Fibroblast of the aortic adventitia (primary cell): Measurements from ENCODE around the gene ARL5B. TPM values are rescaled to one million over a fixed set of nuclear protein-coding genes. Genes with fewer than 3 reads are reported as not detected.
"Not testable (repeated sequence)": the region's sequence is repeated elsewhere in the genome, so short reads cannot be mapped to it uniquely, and the experiment has no call there.

Experiments
- DNase-seq: peaks from one replicate; pipeline ENCODE4 v3.0.0-alpha.2; 2010; ENCODE audit warnings: low read depth
- H3K4me3 ChIP-seq: 2 replicates; pipeline ENCODE4 v1.5.1; 2011; ENCODE audit warnings: low read depth, mild to moderate bottlenecking, control low read depth, low read length, moderate library complexity
- CTCF ChIP-seq: IDR thresholded peaks from 2 replicates; pipeline ENCODE4 v1.5.1; 2011; ENCODE audit warnings: mild to moderate bottlenecking, low read length, control low read depth, inconsistent platforms; ENCODE audit not compliant: insufficient read depth
- total RNA-seq: library from RNA; depleted of rRNA; stranded (reverse); fragments of >200 nt; gene quantifications from 2 replicates; pipeline ENCODE4 v1.2.3, GENCODE V29; 2012; ENCODE audit warnings: low replicate concordance

ARL5B gene
- total RNA-seq, 1 donor = 18.0 TPM

GRCh38 chr10:18620856-18621255 lies 38.4 kb upstream of the ARL5B start:
- no peak overlapping the region for H3K4me3 ChIP-seq
- no peak for DNase-seq
- TF ChIP-seq CTCF = no peak

DNA sequence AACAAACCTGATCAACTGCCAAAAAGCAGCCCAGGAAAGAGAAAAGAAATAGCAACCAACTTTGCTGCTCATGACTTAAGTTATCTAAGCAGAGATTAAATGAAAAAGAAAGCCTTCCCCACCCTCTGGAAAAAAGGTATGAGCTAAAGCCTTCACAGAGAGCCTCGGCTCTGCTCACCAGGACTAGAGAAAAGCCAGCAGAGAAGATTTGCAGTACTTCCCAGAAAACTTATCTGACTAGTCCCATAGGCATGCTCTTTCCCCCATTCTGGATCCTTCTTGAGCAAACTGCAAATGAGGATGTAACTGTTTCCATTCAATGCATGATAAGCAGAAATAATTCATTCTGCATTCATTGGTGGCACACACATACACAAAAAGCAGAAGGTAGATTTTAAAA lies 35.6 kb upstream of the ARL5B start:
- peak; percentile 69 for DNase-seq
- not testable (repeated sequence) for H3K4me3 ChIP-seq

DNA sequence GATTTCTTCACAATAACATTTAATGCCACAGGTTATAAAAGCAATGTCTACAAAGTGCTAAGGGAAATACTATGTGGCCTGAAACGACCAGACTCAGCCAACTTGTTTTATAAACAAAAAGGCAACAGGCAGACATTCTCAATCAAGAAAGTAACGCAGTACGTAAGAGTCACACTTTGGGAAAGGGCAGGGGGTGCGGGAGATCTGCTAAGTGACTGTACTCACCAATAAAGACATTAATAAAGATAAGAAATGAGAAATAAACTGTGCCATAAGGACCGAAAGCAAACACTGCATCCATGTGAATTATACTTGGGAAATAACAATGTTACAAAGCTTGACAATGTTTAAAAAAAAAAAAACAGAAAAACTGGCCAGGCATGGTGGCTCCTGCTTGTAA lies 33.3 kb upstream of the ARL5B start:
- no peak for TF ChIP-seq CTCF
- no peak overlapping the region for H3K4me3 ChIP-seq
- no peak for DNase-seq

- peak; percentile 74 for DNase-seq
- H3K4me3 ChIP-seq = peak overlapping the region; percentile 68
Measured at GRCh38 chr10:18627452-18628018, 31.7 kb upstream of the ARL5B start.

GRCh38 chr10:18632500-18632899 lies 26.7 kb upstream of the ARL5B start:
- DNase-seq, H3K4me3 ChIP-seq: not testable (repeated sequence)

- DNase-seq = no peak
- no peak overlapping the region for H3K4me3 ChIP-seq
- TF ChIP-seq CTCF = no peak
Measured at GRCh38 chr10:18635995-18636394, 23.2 kb upstream of the ARL5B start.

GRCh38 chr10:18637400-18637799 lies 21.8 kb upstream of the ARL5B start:
- DNase-seq, H3K4me3 ChIP-seq: not testable (repeated sequence)

- not testable (repeated sequence) for DNase-seq, H3K4me3 ChIP-seq
Measured at GRCh38 chr10:18639719-18640118, 19.5 kb upstream of the ARL5B start.

- no peak for TF ChIP-seq CTCF
- no peak for DNase-seq
- H3K4me3 ChIP-seq = no peak overlapping the region
Measured at GRCh38 chr10:18647151-18647550, 12.1 kb upstream of the ARL5B start.

- no peak overlapping the region for H3K4me3 ChIP-seq
- no peak for DNase-seq
- no peak for TF ChIP-seq CTCF
Measured at GRCh38 chr10:18647945-18648344, 11.3 kb upstream of the ARL5B start.
